Activated naive CD4-positive, alpha-beta T cell treated with anti-CD3 and anti-CD28 coated beads, Interleukin-2, amount 50 U/mL, for 24 hours (primary cell): Measurements from ENCODE around the gene FGFR3.

Experiments
- H3K27ac Mint-ChIP-seq: one replicate; pipeline ENCODE4 v1.8.0; 2021; ENCODE audit warnings: mild to moderate bottlenecking, mixed read lengths
- H3K27me3 Mint-ChIP-seq: one replicate; pipeline ENCODE4 v1.8.0; 2021; ENCODE audit warnings: mixed read lengths
- H3K36me3 Mint-ChIP-seq: one replicate; pipeline ENCODE4 v1.8.0; 2021; ENCODE audit warnings: mixed read lengths
- H3K4me1 Mint-ChIP-seq: one replicate; pipeline ENCODE4 v1.8.0; 2021; ENCODE audit warnings: mixed read lengths
- H3K4me3 Mint-ChIP-seq: one replicate; pipeline ENCODE4 v1.8.0; 2021; ENCODE audit warnings: mild to moderate bottlenecking, mixed read lengths
- H3K9me3 Mint-ChIP-seq: one replicate; pipeline ENCODE4 v1.8.0; 2021; ENCODE audit warnings: mixed read lengths

FGFR3 gene

DNA sequence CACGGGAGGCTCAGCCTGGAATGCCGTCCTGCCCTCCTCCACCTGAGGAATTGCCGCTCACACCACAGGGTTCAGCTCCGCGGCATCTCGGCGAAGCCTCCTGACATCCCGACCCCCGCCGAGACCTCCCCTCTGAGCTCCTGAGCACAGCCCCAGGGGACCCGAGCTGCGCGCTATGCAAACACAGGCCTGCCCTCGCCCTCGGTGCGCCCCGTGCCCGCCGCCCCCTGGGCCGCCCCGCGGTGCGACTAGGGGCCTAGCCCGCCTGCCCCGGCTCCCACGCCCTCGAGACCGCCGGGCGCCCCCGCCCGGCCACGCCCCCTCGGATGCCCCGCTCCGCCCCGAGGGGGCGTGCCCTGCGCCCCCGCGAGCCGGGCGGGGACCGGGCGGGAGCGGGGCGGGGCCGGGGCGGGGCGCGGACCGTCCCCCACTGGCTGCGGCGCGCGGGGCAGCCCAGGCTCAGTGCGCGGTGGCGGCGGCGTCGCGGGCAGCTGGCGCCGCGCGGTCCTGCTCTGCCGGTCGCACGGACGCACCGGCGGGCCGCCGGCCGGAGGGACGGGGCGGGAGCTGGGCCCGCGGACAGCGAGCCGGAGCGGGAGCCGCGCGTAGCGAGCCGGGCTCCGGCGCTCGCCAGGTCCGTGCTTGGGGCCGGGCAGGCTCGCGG, at the start of gene FGFR3:
FGFR3 (plus strand) TSS at position 462 of the 664 bp plus-strand sequence. CDS start 642 bp downstream, outside the sequence.
- Mint-ChIP-seq H3K4me3 (peak within 1 kb of the TSS; percentile 59), H3K27ac (no peak within 1 kb of the TSS), H3K36me3 (no peaks in the 10 kb centered on the region), H3K4me1 (no peaks in the 10 kb centered on the region), H3K27me3 (peaks cover 7% of the 10 kb centered on the region), H3K9me3 (no peaks in the 10 kb centered on the region)

- Mint-ChIP-seq H3K9me3 (peaks cover 3% of the 10 kb centered on the region), H3K4me1 (no peaks in the 10 kb centered on the region), H3K36me3 (peaks cover 10% of the 10 kb centered on the region), H3K27ac (no peak overlapping the region), H3K27me3 (no peaks in the 10 kb centered on the region), H3K4me3 (peak overlapping the region; percentile 26)
Measured at GRCh38 chr4:1743551-1743950, 49.5 kb upstream of the FGFR3 start.

DNA sequence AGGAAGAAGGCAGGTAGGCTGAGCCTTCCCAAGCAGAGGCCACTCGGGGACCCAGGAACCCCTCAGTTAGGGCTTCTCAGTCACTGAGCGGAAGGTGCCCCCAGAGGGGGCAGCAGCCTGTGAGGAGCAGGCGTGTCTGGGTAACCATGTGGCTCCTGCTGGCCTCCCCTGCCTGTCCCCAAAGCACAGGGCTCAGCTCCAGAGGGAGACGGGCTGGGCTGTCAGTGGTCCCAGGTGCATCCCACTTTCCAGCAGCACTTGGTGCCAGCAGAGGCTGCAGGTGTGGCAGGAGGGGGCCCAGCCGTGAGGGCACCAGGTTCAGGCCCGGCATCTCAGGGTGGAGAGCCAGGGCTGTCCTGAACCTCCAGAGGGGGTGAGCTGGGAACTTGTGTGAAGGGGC, 49.1 kb upstream of the FGFR3 start:
- Mint-ChIP-seq H3K27me3 (no peaks in the 10 kb centered on the region), H3K4me1 (no peaks in the 10 kb centered on the region), H3K9me3 (no peaks in the 10 kb centered on the region), H3K27ac (peak overlapping the region; percentile 17), H3K36me3 (peaks cover 6% of the 10 kb centered on the region), H3K4me3 (no peak overlapping the region)

DNA sequence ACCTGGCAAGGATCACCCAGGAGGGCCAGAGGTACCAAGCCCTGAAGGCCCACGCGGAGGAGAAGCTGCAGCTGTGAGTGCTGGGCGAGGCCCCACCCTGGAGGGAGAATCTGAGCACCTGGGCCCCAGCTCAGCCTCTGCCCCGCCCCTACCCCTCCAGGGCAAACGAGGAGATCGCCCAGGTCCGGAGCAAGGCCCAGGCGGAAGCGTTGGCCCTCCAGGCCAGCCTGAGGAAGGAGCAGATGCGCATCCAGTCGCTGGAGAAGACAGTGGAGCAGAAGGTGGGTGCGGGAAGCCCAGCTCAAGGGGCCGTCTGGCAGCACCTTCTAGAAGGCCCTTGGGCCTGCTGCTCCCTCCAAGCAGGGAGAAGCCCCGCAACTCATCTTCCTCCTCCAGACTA, 48.5 kb upstream of the FGFR3 start:
- Mint-ChIP-seq H3K4me3 (no peak overlapping the region), H3K36me3 (peaks cover 4% of the 10 kb centered on the region), H3K27ac (peak overlapping the region; percentile 17), H3K4me1 (no peaks in the 10 kb centered on the region), H3K9me3 (no peaks in the 10 kb centered on the region), H3K27me3 (no peaks in the 10 kb centered on the region)

DNA sequence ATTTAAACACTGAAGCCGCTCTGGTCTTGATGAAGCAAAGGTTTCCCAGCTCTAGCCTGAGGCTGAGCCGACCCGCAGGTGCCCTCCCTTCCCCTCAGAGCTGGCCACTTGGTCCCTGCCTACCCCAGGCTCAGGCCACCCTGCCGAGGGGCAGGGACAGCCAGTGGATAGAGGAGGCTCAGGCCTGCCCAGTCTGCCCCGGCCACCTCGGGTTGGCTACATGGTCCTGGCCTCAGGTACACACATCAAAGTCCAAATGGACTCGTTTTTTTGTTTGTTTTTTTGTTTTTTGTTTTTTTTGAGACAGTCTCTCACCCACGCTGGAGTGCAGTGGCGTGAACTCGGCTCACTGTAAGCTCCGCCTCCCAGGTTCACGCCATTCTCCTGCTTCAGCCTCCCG, 47.9 kb upstream of the FGFR3 start:
- Mint-ChIP-seq H3K36me3 (peaks cover 4% of the 10 kb centered on the region), H3K9me3 (no peaks in the 10 kb centered on the region), H3K27ac (no peak overlapping the region), H3K4me1 (no peaks in the 10 kb centered on the region), H3K27me3 (no peaks in the 10 kb centered on the region), H3K4me3 (no peak overlapping the region)

DNA sequence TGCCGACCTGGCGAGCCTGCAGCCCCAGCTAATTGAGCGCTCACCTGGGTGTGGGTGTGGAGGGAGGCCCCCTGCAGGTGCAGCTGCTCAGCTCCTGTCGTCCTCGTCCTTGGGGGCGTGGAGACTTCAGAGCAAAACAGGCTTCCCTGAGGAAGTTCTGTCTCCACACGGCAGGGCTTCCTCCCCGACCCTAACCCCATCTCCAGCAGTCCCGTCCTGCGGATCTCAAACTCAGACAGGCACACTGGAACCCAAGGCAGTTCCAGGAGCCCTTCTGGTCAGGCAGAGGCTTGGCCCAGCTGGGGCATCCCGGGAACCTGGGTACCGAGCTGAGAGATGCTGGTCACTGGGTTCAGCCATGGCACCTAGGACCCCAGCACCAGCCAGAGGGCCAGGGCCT, 47.4 kb upstream of the FGFR3 start:
- Mint-ChIP-seq H3K27me3 (no peaks in the 10 kb centered on the region), H3K4me1 (no peaks in the 10 kb centered on the region), H3K36me3 (peaks cover 4% of the 10 kb centered on the region), H3K27ac (no peak overlapping the region), H3K4me3 (no peak overlapping the region), H3K9me3 (no peaks in the 10 kb centered on the region)

- no peaks in the 10 kb centered on the region for H3K9me3 Mint-ChIP-seq
- no peaks in the 10 kb centered on the region for H3K27me3 Mint-ChIP-seq
- H3K36me3 Mint-ChIP-seq = peaks cover 2% of the 10 kb centered on the region
- no peak overlapping the region for H3K4me3 Mint-ChIP-seq
- H3K4me1 Mint-ChIP-seq = no peaks in the 10 kb centered on the region
- H3K27ac Mint-ChIP-seq = no peak overlapping the region
Measured at GRCh38 chr4:1746265-1746691, 46.8 kb upstream of the FGFR3 start.

- Mint-ChIP-seq H3K4me3 (no peak overlapping the region), H3K27ac (no peak overlapping the region), H3K27me3 (no peaks in the 10 kb centered on the region), H3K36me3 (peaks cover 2% of the 10 kb centered on the region), H3K9me3 (no peaks in the 10 kb centered on the region), H3K4me1 (no peaks in the 10 kb centered on the region)
Measured at GRCh38 chr4:1746919-1747602, 46.0 kb upstream of the FGFR3 start.

GRCh38 chr4:1747603-1747967, 45.5 kb upstream of the FGFR3 start:
- Mint-ChIP-seq H3K4me3 (no peak overlapping the region), H3K27ac (no peak overlapping the region), H3K9me3 (no peaks in the 10 kb centered on the region), H3K4me1 (no peaks in the 10 kb centered on the region), H3K27me3 (no peaks in the 10 kb centered on the region), H3K36me3 (peaks cover 2% of the 10 kb centered on the region)

- Mint-ChIP-seq H3K9me3 (no peaks in the 10 kb centered on the region), H3K4me1 (no peaks in the 10 kb centered on the region), H3K36me3 (no peaks in the 10 kb centered on the region), H3K4me3 (no peak overlapping the region), H3K27ac (no peak overlapping the region), H3K27me3 (no peaks in the 10 kb centered on the region)
Measured at GRCh38 chr4:1748465-1748995, 44.6 kb upstream of the FGFR3 start.

DNA sequence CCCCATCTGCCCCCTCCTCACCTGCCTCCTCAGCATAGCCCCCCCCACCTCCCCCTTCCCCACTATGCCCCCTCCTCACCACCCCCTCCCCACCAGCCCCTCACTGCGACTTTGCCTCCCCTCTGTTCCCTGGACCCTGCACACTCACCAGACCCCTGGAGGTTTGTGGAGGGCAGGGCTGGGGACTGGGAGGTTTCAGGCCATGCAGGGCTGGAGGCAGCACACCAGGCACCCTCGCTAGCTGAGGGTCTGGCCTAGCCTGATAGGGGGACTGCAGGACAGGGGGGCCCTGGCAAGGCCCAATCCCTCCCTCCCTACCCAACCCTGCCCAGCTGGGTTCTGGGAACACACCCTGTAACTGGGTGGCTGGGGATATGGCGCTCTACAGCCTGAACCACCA, 43.7 kb upstream of the FGFR3 start:
- no peaks in the 10 kb centered on the region for H3K9me3 Mint-ChIP-seq
- no peaks in the 10 kb centered on the region for H3K36me3 Mint-ChIP-seq
- no peak overlapping the region for H3K27ac Mint-ChIP-seq
- H3K4me3 Mint-ChIP-seq = no peak overlapping the region
- H3K4me1 Mint-ChIP-seq = no peaks in the 10 kb centered on the region
- H3K27me3 Mint-ChIP-seq = no peaks in the 10 kb centered on the region

- Mint-ChIP-seq H3K27ac (no peak overlapping the region), H3K36me3 (no peaks in the 10 kb centered on the region), H3K27me3 (no peaks in the 10 kb centered on the region), H3K4me1 (no peaks in the 10 kb centered on the region), H3K4me3 (no peak overlapping the region), H3K9me3 (no peaks in the 10 kb centered on the region)
Measured at GRCh38 chr4:1749826-1750225, 43.3 kb upstream of the FGFR3 start.

- Mint-ChIP-seq H3K4me1 (no peaks in the 10 kb centered on the region), H3K4me3 (no peak overlapping the region), H3K27me3 (no peaks in the 10 kb centered on the region), H3K36me3 (no peaks in the 10 kb centered on the region), H3K9me3 (no peaks in the 10 kb centered on the region), H3K27ac (no peak overlapping the region)
Measured at GRCh38 chr4:1750381-1751154, 42.5 kb upstream of the FGFR3 start.

DNA sequence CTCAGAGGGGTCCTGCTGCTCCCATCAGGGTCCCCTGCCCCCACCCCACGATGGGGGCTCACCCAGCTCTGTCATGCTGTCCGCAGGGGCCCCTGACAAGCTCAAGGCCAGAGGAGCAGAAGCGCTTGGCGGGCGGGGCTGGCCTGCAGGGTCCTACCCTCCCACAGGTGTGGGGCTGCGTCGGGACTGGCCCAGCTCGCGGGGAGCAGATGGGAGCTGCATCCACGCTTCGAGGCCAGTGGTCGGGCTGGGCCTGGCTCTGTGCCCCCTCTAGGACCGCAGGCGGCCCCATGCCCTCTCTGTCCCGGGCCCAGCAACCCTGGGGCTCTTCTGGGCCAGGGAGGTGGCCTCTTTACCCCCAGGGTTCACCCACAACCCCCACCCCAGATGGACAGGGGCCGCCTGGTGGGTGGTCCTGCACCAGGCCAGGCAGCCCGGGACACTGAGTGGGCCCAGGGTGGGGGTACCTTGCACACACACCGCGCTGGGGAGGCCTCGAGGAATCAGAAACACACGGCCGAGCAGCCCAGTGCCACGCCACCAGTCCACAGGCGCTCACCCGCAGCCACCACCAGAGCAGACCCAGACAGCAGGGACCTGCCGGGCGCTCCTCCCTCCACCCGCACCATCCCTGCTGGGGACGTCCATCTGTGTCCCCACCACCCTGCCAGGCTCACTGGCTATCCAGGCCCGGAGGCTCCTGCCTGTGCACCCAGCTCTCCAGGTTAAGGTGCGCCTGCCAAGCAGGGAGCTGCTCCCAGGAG, 41.8 kb upstream of the FGFR3 start:
- Mint-ChIP-seq H3K9me3 (no peaks in the 10 kb centered on the region), H3K27ac (no peak overlapping the region), H3K27me3 (no peaks in the 10 kb centered on the region), H3K36me3 (no peaks in the 10 kb centered on the region), H3K4me3 (no peak overlapping the region), H3K4me1 (no peaks in the 10 kb centered on the region)

- no peak overlapping the region for H3K4me3 Mint-ChIP-seq
- no peaks in the 10 kb centered on the region for H3K9me3 Mint-ChIP-seq
- no peak overlapping the region for H3K27ac Mint-ChIP-seq
- no peaks in the 10 kb centered on the region for H3K36me3 Mint-ChIP-seq
- H3K4me1 Mint-ChIP-seq = no peaks in the 10 kb centered on the region
- H3K27me3 Mint-ChIP-seq = no peaks in the 10 kb centered on the region
Measured at GRCh38 chr4:1751919-1752283, 41.2 kb upstream of the FGFR3 start.
